Activated gamma-delta T cell treated with Interleukin-2 at 50 U/mL for 16 hours (primary cell): ENCODE measurements around the gene SERAC1.

Source experiments
- DNase-seq: peaks from one replicate; pipeline ENCODE4 v3.0.0-alpha.2; 2020

SERAC1 gene

DNA sequence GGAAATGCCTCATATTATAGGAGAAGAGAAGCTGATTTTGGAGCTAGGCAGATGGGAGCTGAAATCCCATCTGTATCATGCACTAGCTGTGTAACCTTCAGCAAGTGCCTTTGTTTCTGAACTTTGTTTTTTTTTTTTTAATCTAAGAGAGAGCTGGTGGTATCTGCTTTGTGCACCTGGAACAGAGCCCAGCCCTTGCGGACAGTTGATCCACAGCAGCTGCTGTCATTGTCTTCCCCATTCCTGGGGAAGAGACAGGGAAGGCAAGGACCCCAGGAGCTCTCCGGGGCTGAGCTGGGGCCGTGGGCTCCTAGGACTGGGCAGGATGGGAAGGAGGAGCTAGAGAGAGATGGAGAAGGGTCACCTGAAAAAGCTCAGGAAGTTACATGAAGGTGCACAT is 94.3 kb downstream of the SERAC1 start:
- DNase-seq: no peak

GRCh38 chr6:158072083-158072721 is 95.9 kb downstream of the SERAC1 start:
- DNase-seq: peak; percentile 60

GRCh38 chr6:158071121-158072082 is 96.7 kb downstream of the SERAC1 start:
- DNase-seq: no peak

DNA sequence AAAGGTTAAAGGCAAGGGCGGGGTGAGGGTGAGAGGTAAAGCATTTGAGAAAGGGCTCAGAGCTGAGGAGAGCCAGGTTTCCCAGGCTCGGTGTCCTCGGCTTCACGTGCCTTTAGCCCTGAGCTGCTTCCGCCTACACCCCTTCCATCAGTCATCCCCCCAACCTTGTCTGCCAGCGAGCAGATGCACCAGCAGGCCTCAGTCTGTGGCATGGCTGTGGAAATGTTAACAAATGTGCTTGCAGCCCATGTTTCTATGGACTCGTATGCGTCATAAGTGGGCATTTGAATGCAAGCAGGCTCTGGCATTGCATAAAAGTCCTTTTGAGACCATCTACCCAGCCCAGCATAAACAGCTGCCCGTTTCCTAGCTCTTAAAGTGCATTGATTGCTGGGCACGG is 97.5 kb downstream of the SERAC1 start:
- DNase-seq: no peak

- no peak for DNase-seq
Measured at GRCh38 chr6:158069800-158070195, 98.3 kb downstream of the SERAC1 start.

DNA sequence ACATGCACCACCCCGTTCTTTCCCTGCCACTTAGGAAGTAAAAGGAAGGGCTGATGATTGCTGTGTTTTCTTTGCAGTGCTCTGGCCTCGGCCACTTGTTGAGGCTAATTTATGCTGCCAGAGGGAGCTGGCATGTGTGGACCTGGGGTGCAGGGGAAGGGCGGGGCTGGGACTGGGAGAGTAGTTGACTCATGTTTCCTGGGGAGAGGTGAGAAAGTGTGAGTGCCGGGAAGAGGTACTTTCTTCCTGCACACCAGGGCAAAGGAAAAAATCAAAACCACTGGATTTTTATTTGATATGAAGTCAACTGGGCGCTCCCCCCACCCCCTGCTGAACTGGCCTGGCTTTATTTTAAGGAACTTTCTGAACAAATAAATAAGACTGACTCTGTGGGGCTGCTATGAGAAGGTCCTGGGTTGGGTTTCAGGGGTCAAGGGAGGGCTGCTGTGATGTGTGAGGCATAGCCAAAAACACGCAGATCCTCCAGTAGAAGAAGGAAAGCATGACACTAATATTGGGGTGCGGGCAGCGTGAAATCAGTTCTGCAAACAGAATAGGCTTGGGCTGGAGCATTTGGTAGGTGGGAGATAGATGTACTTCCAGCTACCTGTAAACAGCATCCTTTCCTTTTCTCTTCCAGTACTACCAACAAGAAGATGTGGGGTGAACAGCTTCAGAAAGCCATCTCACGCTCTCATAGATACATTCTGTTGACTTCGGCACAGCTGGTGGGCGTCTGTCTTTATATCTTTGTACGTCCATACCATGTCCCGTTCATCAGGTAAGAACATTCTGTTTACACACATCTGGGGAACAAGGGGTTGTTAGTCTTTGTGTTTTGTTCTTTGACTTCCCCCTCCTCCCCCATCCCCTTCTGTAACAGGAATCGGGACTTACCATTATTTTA is 98.9 kb downstream of the SERAC1 start:
- DNase-seq: no peak

GRCh38 chr6:158068156-158068892 is 99.7 kb downstream of the SERAC1 start:
- DNase-seq: no peak

DNA sequence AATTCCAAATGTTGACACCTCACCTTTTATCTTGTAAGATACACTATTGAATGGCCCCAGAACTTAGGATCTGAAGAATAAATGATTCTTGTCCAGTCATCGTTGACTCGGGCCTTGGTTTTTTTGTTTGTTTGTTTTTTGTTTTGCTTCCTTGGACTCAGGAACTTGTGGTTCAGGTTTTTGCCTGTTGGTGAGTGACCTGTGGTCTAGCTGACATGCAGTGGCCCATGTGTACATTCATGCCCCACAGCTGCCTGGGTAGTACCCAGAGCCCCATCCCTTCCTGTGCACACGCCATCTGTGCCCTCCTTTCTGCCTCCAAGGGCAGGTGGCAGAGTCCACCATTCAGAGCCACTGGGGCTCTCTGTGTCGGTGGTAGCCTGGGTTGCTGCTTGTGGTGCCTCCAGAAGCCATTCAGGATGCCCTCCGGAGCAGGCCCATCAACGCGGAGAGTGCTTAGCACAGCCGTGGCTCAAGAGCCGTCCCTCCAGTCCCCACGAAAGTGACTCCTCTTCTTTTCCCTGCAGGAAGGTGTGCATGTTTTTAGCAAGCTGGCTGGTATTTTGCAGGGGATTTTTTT is 100.5 kb downstream of the SERAC1 start:
- DNase-seq: no peak

DNA sequence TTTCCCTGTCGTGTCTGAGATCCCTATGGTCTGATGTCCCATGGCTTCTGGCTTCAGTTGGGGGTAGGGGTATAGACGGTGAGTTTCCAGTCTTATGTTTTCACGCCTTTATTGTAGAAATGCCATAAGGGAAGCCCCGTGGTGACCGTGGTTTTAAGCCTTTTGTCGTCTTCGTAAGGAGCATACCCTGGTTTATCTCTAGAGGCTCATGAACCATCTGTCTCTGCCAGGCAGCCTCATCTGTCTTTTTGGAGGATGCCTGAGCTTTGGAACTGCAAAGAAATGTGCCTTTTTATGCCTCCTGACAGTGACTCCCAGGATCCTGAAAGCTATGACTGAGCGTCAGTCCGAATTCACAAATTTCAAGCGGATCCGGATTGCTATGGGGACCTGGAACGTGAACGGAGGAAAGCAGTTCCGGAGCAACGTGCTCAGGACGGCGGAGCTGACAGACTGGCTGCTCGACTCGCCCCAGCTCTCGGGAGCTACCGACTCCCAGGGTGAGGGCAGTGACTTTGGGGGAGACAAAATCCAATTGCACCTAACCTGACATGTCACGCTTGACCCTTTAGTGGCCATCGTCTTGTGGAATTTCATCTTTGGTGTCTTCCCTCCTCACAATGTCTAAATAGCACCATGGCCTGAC is 101.8 kb downstream of the SERAC1 start:
- DNase-seq: no peak

DNA sequence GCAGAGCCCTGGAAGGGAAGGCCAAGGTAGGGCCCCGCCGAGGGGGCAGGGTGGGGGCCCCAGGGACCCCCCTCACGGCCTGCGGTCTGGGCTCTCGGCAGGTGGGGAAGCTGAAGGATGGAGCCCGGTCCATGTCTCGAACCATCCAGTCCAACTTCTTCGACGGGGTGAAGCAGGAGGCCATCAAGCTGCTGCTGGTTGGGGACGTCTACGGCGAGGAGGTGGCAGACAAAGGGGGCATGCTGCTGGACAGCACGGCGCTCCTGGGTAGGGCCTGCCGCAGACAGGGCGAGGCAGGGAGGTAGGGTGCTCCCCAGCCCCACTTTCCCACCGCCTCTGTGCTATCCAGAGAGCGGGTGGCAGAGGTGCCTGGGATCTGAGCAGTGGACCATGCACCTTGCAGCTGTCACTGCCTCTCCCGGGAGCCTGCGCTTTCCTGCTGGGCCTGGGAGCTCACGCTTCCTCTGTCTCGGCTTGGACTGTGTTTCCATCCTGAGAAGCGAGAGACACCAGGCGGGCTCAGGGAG is 103.3 kb downstream of the SERAC1 start:
- DNase-seq: no peak

- DNase-seq: no peak
Measured at GRCh38 chr6:158063736-158064135, 104.3 kb downstream of the SERAC1 start.

DNA sequence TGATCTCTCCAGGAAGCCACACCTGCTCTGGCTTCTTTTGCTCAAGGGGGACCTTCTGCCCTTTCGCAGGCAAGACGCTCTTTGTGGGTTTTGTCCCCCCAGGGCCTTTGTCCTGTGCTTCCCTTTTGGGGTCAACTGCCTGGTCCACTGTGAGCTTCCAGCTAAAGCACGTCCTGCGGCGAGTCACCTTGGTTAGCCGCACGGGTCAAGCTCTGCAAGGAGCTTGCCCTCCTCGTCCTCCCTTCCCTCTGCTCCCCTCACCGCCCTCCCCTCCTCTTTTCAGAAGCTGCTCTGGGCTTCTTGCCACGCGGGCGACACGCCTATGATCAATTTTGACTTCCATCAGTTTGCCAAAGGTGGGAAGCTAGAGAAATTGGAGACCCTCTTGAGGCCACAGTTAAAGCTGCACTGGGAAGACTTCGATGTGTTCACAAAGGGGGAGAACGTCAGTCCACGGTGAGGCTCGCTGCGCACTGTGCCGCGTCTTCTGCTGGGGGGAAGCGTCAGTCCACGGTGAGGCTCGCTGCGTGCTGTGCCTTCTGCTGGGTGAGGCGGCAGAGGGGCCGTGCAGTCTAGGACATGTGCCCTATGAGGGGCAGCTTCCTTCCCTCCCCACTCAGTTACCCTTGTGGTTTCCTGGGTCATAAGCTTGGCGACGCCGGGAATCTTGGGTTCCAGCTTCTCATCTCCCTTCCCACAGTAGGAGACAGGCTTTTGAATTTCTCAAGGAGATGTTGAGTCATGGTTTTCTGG is 106.2 kb downstream of the SERAC1 start:
- no peak for DNase-seq

- no peak for DNase-seq
Measured at GRCh38 chr6:158061361-158061708, 106.7 kb downstream of the SERAC1 start.

DNA sequence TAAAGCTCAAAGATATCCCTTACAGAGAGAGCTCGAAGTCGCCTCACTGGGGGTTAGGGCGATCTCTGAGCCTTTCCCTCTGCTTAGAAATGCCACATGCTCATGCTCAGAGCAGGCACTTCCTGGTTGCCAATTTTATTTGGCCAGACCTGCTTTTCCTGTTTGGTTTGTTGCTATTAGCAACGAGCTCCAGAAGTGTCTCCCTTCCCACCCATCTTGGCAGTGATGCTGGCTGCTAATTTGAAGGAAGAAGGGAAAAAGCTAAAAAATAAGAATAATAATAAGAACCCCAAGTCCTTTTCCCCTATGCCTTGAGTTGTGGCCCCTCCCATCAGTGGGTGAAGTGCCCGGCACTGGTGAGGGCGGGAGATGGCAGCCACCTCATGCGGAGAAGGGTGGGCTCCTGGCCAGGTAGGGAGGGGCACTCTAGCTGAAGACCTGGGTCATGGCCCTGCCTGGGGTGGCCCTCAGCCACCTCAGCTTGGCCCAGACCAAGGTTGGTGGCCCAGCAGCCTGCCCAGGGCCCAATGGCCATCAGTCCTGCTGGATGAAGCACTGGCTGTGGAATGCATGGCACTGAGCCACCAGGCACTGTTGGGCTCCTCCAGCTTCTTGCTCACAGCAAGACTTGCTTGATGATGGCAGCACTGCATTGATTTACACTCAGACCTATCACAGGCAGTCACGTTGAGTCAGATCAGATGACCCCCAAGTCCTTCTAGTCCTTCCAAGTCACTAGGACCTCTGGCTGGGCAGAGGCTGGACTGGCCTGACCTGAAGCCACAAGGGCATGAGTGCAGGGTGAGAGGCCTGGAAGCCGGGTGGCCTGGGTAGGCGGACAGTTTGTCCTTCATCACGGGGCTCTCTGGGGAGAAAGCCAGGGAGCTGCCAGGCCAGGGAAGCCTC is 107.4 kb downstream of the SERAC1 start:
- no peak for DNase-seq
